Measurements from ENCODE around the gene TFF3.

The TFF3 gene

GRCh38 chr21:42347601-42348327 is 32.6 kb upstream of the TFF3 start:
- in situ Hi-C loops (cut with MboI; ENCODE audit: low sequenced_read_pairs): no loop called here

DNA sequence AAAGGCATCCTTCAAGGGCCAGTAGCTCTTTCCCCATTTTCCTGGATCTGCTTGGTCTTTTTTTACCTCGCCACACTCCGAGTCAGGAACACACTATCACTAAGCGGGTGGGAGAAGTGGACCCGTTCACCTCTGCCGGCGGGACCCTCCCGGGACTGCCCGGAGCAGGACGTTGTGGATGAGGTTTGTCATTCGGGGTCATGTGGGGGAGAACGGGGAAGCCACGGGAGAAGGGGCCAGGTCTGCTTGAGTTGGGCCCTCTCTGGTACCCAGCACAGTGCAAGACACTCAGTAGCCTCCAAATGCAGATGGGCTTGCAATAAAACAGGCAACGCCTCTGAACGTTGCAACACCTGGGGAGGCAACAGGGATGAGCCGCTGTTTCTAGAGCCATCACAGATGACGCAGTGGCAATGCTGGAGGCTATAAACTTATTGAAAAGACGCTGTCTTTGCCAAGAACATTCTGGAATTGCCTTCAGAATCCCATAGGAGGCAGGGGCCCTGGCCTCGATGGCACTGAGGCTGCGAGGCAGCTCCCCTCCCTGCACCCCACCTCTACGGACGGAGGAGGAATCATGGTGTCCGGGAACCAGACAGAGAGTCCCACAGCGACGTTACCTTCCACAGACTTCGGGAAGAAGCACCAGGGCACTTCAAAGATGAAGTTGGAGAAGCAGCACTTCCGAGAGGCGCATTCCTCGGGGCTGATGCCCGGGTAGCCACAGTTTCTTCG is 31.8 kb upstream of the TFF3 start:
- in situ Hi-C loops (cut with MboI; ENCODE audit: low sequenced_read_pairs): no loop called here

DNA sequence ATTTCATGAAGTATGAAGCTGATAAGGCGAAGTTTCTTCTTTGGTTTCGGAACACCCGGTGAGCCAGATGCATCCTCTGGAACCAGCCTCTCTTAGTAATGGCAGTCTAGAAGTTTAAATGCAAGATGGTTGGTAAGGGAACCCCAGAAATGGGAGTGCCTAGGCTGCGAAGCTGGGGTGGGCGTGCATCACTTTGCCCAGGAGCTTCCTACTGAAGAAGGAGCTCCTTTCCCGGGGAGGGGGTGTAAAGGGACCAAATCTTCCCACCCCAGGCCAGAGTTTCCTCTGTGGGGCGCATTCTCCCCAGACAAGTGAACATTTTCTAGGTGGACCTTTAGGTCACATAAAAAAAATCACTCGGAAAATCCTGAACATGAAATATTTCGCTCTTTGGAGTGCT is 31.2 kb upstream of the TFF3 start:
- in situ Hi-C loops (cut with MboI; ENCODE audit: low sequenced_read_pairs): no loop called here

DNA sequence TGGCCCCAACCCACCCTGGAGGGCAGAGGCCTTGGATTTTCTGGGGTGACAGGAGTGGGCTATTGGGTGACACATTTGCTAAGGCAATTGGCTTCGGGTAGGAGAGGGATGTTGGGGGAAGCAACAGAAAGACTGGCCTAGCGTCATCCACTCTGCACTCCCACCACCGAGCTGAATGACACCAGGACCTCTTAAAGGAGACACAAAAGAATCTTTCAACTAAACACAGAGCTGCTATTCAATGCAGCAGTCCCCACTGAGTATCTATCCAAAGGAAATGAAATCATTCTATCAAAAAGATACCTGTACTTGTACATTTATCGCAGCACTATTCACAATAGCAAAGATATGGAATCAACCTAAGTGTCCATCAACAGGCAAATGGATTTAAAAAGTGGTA is 29.4 kb upstream of the TFF3 start:
- in situ Hi-C loops (cut with MboI; ENCODE audit: low sequenced_read_pairs): no loop called here

DNA sequence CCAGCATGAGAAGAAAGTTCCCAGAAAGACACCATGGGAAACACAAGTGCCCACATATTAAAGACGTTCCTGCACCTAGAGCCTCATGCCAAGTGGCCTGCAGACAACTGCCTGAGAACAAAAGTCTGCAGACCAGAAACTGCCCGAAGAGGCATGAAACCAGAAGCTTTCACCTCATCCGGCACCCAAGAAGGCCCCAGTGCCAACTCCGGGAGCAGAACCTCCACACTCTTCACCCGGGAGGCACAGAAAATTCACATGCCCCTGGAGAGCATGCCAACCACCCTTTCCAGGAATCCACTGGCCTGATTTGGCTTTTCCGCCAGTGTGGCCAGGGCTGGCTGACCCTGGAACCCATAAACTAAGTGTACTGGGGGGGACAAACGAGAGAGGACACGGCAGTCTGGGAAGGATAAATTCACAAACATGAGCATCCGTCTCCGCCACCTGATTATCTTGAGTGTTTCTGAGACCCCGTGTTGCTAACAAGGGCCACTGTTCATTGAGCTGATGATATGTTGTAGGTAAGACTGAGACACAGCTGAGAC is 28.8 kb upstream of the TFF3 start:
- in situ Hi-C loops (cut with MboI; ENCODE audit: low sequenced_read_pairs): no loop called here

GRCh38 chr21:42343556-42343955 is 28.3 kb upstream of the TFF3 start:
- in situ Hi-C loops (cut with MboI; ENCODE audit: low sequenced_read_pairs): no loop called here

GRCh38 chr21:42343101-42343500 is 27.9 kb upstream of the TFF3 start:
- in situ Hi-C loops (cut with MboI; ENCODE audit: low sequenced_read_pairs): no loop called here

GRCh38 chr21:42341776-42342542 is 26.8 kb upstream of the TFF3 start:
- in situ Hi-C loops (cut with MboI; ENCODE audit: low sequenced_read_pairs): no loop called here

GRCh38 chr21:42340187-42341050 is 25.2 kb upstream of the TFF3 start:
- in situ Hi-C loops (cut with MboI; ENCODE audit: low sequenced_read_pairs): no loop called here

GRCh38 chr21:42338729-42339715 is 23.8 kb upstream of the TFF3 start:
- in situ Hi-C loops (cut with MboI; ENCODE audit: low sequenced_read_pairs): no loop called here

GRCh38 chr21:42337830-42338728 is 22.9 kb upstream of the TFF3 start:
- in situ Hi-C loops (cut with MboI; ENCODE audit: low sequenced_read_pairs): no loop called here

DNA sequence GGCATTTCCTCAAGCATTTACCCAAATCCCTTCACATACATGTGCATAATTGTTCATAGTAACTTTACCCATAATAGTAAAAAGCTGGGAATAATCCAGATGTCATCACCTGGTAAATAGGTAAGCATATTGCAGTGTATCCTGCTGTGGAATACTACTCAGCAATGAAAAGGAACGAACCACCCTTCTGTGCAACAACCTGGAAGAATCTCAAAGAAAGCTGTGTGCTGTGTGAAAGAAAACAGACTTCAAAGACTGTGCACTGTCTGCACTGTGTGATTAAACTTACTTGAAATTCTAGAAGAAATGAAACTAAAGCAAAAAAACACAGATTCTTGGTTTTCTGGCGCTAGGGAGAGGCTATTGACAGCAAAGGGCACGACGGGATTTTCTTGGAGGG is 22.1 kb upstream of the TFF3 start:
- in situ Hi-C loops (cut with MboI; ENCODE audit: low sequenced_read_pairs): no loop called here

DNA sequence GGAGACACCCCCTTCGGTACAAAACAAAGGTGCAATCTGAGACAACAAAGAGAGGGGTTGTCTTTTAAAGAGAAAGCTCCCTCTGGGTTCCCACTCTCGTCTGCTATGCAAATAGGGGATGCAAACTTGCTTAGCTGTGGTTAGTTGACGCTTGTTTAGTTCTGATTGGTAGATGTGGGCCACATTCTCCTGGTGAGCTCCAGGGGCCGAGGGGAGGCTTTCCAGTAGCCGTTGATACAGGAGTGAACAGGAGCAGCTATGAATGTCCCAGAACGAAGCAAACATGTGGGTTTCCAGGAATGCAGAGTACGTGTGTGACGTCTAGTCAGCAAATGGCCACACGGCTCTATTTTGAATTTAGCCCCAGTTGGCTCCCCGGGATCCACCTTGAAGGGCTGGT is 20.8 kb upstream of the TFF3 start:
- in situ Hi-C loops (cut with MboI; ENCODE audit: low sequenced_read_pairs): no loop called here

DNA sequence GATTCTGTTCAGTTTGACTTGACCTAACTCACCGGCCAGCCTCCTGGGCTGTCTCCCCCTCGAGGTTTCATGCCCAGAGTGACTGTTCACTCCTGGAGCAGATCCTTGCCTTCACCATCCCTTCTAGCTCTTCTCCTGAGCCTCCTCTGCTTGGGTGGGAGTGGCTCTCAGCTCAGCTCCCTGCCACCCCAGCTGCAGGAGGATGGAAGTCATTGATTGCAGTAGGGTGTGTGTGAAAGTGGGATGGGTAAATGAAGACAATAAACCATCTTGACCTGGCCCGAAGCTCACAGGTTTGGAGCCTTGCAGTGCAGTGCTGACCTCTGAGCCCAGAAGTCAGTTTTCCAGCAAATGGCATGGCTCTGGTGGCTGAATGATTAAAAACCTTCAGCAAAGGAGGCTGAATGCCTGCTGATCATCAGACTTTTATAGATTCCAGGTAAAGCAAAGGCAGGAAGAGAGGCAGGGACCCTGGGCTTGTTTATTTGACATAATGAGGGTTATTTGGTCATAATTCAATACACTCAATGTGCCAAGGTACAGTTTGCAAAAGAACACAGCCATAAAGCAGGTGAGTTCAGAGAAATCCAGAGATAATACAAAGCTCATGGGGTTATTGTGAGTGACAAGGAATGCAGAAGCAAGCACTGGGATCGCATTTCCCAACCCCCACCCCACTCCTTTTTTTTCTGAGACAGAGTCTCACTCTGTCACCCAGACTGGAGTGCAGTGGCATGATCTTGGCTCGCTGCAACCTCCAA is 17.5 kb upstream of the TFF3 start:
- in situ Hi-C loops (cut with MboI; ENCODE audit: low sequenced_read_pairs): no loop called here

DNA sequence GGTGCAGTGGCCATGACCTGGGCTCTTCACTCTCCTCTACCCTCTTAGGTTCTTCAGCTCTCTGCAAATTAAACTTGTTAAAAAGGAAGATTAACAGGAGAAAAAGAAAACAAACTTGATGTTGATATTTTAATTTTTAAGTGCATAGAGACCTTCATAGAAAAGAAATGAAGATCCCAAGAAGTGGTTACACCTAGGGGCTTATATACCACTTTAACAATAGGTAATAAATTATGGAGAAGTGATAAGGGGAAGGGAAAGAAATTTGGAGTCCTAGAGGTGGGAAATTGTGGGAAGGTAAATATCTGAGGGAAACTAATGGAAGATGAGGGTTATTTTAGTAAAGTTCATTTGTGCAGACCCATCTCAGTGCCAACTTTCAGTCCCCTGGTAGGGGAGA is 16.5 kb upstream of the TFF3 start:
- in situ Hi-C loops (cut with MboI; ENCODE audit: low sequenced_read_pairs): no loop called here

DNA sequence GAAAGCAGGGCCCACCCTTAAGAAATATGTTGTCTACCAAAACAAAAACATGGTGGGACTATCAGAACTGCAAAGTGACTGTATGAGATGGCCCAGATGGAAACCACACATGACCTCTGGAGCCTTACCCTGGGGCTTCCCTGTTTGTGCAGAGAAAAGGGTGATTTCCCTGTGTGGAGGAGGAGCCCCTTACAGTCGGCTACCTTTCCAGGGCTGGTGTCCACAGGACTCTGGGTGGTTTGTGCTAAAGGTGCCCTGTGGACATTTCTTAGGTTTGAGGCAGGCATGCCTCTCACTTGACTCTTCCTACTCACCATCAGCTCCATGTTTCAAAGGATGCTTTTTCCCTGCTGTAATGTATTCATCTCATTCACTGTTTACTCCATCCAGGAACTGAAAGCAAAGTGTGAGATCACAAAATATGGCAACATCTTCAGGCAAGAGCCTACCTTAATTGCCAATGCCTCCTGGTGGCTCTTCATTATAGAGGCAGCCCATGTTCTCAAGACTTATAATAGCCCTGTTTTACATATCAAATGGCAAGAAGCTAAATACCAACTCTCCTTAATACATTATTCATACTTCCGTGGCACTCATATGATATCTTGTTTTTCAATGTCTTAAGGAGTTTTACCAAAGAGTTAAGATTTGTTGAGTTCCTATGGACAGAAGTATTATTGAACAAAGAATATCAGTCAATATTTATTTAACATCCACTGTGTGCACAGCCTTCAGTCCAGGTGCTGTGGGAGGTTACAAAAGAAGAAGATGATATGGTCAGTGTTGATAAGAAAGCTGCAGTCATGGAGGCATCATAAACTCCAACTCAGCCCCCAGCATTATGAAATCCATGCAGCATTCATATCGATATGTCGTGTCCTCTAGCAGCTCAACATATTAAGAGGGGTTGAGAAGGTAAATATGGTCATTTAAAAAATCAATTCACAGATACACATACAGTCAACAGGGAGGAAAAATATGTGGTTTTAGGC is 15.5 kb upstream of the TFF3 start:
- in situ Hi-C loops (cut with MboI; ENCODE audit: low sequenced_read_pairs): no loop called here
